UCSD-AML1 (cell line): ENCODE results near the gene GIMAP4.
"Not testable (repeated sequence)": the region's sequence is repeated elsewhere in the genome, so short reads cannot be mapped to it uniquely, and the experiment has no call there.

Experiments
- DNase-seq: peaks from one replicate; lab custom pipeline; 2025; ENCODE audit not compliant: unreplicated experiment; lab: John Stamatoyannopoulos, UW

Gene GIMAP4

DNA sequence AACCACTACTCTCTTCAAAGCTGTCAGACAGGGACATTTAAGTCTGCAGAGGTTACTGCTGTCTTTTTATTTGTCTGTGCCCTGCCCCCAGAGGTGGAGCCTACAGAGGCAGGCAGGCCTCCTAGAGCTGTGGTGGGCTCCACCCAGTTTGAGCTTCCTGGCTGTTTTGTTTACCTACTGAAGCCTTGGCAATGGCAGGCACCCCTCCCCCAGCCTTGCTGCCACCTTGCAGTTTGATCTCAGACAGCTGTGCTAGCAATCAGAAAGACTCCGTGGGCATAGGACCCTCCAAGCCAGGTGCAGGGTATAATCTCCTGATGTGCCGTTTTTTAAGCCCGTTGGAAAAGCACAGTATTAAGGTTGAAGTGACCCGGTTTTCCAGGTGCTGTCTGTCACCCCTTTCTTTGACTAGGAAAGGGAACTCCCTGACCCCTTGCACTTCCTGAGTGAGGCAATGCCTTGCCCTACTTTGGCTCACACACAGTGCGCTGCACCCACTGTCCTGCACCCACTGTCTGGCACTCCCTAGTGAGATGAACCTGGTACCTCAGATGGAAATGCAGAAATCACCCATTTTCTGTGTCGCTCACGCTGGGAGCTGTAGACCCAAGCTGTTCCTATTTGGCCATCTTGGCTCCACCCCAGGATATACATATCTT is 12.9 kb downstream of the GIMAP4 start:
- DNase-seq = not testable (repeated sequence)

DNA sequence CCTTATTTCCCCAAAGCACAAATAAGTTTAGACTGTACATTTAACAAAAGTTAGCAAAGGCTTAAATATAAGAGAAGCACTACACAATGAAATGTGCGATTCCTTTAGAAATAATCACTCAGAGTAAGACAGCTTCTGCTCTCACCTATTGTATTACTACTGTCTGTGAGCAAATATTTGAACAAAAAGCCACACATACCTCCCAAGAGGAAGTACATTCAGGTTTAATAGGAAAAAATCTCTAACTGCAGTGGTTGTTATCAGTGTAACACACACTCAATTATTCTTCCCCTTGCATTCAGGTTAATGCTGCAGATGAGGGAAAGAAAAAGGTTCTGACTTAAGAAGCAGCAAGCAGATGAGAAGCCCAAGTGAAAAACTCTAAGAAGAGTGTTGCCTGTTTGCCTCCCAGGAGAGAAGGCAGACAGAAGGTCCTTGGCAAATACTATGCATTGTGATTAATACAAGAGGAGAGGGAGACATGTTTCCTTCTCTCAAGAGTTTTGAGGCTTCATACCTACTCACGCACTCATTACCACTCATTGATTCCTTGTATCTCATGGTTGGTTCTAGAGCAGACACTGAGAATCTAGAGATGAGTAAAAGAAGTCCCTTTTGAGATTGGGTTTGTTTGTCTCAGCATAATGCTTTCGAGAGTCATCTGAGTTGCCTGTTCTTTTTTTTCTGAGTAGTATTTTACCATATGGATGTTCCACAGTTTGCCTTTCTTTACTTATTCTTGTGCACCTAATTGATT is 13.6 kb downstream of the GIMAP4 start:
- no peak for DNase-seq

DNA sequence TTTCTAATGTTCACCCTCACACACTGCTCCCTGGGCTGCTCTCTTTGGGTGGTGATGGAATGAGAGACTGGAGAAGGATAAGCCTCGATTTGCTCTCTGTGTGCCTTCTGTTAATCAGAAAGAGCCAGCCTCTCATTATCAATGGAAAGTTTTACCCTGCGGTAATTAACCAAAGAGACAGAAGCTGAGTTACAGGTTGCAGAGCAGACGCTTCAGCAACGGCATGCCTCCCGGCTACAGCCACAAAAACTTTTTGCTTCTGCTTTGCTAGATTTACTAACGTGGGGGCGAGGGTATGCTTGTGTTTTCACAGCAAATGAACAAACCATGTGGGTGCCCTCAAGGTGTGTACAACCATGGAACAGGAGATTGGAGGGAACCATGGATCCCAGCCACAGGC is 18.0 kb downstream of the GIMAP4 start:
- no peak for DNase-seq

DNA sequence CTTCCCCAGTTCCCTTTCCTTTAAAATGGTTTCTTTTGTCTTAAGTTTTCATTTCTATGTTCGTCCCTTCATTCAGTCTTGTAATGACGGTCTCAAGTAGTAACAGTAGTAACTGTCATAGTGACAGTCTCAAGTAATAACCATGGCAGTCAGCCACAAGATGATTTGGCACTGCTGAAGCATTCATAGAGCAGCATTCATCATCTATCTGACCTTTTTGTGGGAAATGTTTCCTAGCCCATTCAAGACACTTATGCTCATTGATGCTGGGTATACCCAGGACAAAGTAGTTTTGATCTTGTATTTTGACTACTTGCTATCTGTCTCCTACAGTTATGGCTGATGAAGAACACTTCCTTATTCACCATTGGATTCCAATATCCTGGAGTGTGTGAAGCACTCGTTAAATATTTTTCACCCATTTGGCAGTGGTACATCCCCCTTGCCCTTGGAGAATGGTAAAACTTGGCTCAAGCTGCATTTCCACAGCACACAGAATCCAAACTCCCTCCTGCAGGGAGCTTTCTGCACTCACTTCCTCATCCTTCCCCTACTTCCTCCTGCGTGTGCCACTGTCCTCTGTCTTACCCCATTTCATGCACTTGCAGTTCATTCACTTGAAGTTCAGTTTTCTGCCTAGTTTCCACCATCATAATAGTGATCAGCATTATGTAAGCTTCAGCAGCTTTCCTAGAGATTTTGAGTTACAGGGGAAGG is 19.0 kb downstream of the GIMAP4 start:
- no peak for DNase-seq

DNA sequence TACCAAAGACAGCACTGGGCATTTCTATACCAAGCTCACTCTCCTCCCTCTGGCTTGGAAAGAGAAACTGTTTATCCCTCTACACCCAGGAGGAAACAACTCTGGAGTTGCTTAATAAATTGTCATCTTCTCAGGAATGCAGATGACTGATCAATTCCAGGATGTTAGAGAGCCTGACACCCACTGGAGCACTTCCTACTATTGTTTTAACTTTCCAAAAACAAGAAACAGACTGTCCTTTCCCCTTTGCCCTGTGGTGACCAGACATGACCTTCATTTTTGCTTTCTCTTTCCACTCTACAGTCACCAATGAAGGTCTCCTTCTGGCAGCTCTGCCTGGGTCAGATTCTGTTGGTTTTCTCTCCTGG is 19.6 kb downstream of the GIMAP4 start:
- no peak for DNase-seq

DNA sequence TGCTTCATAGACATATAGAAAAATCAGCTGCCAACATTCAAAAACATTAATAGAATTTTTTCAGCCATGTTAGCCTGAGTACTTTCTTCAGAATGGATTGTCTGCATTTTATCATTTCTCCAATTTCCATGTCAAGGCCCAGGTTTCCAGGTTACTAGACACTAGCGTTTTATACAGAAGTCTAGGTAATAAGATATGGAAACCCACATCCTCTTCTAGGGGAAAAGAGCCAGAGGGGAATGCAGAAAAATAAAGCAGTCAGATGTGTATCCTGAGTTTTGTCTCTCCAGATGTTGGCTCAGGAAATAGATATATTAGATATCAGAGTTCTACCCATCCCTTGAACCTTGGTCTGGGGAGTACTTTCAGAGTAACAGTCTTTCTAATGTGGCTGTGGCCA is 20.4 kb downstream of the GIMAP4 start:
- DNase-seq = no peak

DNA sequence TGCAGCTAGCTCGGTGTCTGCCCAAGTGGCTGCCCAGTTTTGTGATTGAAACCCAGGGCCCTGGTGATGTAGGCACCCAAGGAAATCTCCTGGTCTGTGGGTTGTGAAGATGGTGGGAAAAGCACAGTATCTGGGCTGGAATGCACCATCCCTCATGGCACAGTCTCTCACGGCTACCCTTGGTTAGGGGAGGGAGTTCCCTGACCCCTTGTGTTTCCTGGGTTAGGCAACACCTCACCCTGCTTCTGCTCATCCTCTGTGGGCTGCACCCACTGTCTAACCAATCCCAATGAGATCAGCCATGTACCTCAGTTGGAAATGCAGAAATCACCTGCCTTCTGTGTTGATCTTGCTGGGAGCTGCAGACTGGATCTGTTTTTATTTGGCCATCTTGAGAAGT is 27.6 kb downstream of the GIMAP4 start:
- DNase-seq = no peak

DNA sequence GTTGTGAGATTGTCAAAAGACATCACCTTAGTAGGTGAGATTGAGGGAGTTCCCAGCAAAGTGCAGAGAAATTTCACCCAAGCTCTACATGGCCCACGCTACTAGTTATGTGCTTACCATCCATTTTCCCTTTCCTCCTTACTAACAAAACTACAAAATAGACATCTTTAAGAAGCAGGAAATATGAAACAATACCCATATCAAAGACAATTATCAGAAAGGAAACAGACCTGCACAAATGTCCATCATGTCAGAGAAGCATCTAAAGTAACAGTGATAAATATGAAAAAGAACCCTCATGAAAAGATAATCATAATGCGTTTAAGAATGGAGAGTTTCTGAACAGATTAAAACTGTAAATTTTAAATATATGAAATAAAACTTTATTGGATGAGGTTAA is 28.2 kb downstream of the GIMAP4 start:
- no peak for DNase-seq

DNA sequence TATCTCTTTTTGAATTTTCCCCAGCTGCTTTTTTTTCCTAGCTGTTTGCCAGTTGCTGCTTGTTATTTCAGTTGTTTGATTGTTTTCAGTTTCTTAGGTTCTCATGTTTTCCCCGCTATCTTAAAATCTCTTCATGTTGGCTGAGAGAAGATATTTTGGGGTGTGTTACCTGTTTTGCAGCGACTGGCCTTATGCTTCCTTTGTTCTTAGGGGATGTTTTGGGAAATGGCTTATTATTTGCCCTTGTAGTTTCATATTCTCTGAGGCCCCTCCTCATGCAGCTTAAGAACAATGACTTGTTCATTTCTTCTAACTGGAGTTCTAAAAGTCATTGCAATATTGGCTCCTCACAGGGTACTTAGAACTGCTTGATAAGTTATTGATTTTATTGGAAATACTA is 36.4 kb downstream of the GIMAP4 start:
- not testable (repeated sequence) for DNase-seq

DNA sequence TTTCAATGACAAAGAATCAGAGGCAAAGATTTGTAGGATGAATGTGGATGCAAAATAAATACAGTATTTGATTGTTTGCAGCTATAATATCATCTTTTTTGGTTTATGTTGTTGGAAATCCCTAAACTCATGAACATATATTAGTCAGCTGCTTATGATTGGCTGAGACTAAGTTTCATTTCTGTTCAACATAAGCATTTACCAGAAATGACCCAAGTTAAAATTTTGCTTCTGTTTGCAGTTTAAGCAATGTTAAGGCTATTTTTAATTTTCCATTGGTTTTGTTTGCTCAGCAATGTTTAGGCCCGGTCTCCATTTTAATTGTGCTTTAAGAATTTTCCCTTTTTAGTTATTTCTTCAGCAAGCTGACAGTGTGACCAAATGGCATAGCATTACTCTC is 43.0 kb downstream of the GIMAP4 start:
- no peak for DNase-seq

DNA sequence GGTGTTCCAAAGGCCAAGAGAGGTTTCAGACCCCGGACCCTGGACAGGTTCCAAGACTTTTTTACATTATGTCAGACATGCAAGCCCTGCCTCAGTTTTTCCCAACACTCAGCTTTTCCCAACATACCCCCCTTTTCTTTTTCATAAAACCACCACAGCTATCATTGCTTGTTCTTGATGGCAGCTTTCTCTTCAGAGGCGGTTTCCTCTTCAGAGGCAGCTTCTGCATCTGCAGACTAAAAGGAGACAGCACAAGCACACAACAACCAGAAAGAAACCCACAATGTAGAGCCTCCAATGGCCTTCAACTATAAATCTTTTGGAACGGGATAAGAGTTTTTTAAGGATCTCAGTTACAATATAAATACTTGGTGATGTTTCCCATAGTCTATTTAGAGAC is 45.7 kb downstream of the GIMAP4 start:
- no peak for DNase-seq

DNA sequence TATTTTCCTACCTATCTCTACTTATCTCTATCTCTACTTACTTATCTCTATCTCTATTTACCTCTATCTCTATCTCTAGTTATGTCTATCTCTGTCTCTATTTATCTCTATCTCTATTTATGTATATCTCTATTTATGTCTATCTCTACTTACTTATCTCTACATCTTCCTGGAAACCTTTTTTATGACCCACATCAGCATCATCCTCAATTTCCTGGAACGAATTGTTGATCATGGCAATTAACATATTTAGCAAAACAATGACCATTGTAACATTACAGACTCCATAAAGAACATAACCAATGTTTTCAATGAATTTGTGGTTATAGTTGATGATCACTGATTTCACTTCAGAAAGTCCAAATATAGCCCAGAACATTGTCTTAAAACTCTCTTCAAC is 46.7 kb downstream of the GIMAP4 start:
- no peak for DNase-seq

DNA sequence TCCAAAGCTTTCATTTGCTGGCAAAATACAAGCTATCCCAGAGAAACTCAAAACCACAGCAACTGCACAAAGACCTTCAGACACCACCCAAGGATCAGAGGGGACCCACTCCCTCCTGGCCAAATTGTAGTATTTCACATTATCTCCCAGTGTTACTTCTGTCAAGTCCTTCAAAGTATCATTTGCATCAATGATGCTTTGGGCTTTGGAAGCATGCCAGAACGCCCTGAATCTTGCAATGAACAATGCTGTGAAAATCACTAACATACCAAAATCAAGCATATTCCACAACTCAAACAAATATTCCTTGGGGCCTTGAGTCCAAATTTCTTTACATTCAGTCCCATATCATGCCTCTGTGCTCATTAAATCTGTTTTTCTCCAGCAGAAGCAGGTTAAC is 47.2 kb downstream of the GIMAP4 start:
- not testable (repeated sequence) for DNase-seq

DNA sequence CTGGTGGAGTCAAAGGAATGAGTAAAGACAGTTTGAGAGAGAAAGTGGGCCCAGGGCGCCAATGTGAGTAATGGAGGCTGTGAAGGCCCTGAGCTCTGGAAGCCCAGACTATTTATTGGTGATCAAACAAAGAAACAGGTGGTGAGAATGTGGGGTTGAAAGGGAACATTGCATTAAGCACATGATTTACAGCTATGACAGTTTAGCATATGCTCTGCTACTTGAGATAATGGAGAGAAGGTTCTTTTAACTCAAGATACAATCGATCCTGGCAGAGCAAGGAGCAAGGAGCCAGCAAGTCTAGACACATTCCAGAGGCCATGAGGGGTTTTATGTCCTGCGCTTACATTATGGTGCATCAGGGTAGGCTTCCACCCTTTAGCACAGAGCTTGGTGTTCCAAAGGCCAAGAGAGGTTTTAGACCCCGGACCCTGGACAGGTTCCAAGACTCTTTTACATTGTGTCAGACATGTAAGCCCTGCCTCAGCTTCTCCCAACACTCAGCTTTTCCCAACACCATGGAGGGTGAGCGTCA is 48.1 kb downstream of the GIMAP4 start:
- DNase-seq = not testable (repeated sequence)

DNA sequence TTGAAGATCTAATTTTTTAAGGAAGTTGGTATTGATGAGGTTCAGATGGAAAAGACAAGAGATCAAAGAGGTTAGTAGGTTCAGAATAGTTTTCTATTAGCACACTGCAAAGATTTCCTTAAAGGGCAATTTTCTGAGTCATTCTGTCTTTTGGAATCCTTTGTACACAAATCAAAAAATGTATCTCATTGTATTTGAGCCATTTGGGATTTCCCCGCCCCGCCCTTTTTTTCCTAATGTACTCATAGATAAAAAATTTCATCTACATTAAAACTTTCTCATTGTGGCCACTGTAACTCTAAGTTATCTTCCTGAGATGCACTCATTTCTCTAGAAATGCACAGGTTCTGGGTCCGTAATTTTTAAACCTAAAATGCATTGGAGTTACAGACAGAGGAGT is 52.9 kb downstream of the GIMAP4 start:
- DNase-seq = no peak

DNA sequence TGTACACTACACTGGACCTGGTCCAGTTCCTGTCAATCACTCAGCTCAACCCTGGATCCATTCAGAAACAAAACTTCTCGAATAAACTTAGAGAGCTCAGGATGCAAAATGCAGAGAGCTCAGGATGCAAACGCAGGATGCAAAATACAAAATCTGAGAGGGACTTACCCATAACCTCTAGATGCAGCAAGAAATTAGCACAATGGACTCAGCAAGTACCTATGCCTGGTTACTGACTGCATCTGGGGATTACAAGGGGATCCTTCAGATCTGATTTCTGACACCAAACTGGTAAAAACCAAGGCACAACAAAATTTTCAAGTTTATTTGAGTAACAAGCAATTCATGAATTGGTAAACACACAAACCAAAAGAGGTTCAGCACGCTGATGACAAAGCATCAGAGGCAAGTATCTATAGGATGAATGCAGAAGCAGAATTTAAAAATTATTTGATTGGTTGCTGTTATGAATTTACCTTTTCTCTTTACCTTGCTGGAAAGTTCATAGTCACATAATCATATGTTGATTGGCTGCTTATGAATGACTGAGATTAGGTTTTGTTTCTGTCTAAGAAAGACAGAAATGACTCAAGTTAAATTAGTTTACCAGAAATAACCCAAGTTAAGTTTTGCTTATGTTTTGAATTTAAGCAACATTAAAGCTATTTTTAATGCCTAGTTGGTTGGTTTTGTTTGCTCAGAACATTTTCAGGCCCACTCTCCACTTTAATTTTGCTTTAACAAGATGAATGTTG is 53.6 kb downstream of the GIMAP4 start:
- no peak for DNase-seq

DNA sequence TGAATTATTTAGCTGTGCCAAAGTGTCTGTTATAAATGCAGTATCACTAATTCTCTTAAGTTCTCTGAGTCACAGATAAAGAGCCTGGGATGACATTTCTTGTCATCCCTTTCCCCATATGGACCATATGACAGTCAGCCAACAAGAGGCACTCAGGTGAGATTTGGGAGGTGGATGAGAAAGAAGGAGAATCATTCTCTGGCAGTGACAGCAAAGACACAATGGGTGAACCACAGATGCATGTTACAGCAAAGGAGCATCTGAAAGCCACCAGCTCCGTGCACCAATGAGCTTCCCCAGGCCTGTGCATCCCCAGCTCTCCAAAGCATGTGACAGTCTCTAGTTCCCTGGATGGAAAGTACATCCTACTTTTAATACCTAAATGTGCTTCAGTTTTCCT is 54.2 kb downstream of the GIMAP4 start:
- DNase-seq = no peak
